Measurements from ENCODE around the gene LSM10.

- TF ChIP-seq EZH2phosphoT487 (IDR thresholded peaks at IDR 0.05; ENCODE audit: borderline replicate concordance, low read length) = no peak
- TF ChIP-seq, protein P1, sequence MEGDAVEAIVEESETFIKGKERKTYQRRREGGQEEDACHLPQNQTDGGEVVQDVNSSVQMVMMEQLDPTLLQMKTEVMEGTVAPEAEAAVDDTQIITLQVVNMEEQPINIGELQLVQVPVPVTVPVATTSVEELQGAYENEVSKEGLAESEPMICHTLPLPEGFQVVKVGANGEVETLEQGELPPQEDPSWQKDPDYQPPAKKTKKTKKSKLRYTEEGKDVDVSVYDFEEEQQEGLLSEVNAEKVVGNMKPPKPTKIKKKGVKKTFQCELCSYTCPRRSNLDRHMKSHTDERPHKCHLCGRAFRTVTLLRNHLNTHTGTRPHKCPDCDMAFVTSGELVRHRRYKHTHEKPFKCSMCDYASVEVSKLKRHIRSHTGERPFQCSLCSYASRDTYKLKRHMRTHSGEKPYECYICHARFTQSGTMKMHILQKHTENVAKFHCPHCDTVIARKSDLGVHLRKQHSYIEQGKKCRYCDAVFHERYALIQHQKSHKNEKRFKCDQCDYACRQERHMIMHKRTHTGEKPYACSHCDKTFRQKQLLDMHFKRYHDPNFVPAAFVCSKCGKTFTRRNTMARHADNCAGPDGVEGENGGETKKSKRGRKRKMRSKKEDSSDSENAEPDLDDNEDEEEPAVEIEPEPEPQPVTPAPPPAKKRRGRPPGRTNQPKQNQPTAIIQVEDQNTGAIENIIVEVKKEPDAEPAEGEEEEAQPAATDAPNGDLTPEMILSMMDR (IDR thresholded peaks at IDR 0.05; ENCODE audit: low read depth, low read length, poor library complexity, severe bottlenecking) = no peak
Measured at GRCh38 chr1:36367066-36367465, 30.6 kb downstream of the LSM10 start.
